Loucy (cell line): ENCODE results near the gene IBA57.

Source experiments
- H2AFZ ChIP-seq: fragments of 200-600 bp; sonication (generic); 2 replicates; pipeline ENCODE4 v1.6.0; 2016; ENCODE audit warnings: antibody characterized with exemption, mild to moderate bottlenecking, low read length, moderate library complexity
- H3F3A ChIP-seq: fragments of 200-600 bp; 2 replicates; pipeline ENCODE4 v1.6.0; 2016; ENCODE audit warnings: antibody characterized with exemption, low read depth, mild to moderate bottlenecking
- H3K27me3 ChIP-seq: fragments of 200-600 bp; sonication (generic); 2 replicates; pipeline ENCODE4 v1.6.1; 2014; ENCODE audit warnings: low read length, mild to moderate bottlenecking; ENCODE audit not compliant: insufficient read depth, poor library complexity, severe bottlenecking
- H3K36me3 ChIP-seq: fragments of 200-600 bp; sonication (generic); 2 replicates; pipeline ENCODE4 v1.6.1; 2016; ENCODE audit warnings: low read length; ENCODE audit not compliant: insufficient read depth
- H3K4me1 ChIP-seq: fragments of 200-600 bp; sonication (generic); 2 replicates; pipeline ENCODE4 v1.5.1; 2014; ENCODE audit warnings: low read length, mild to moderate bottlenecking; ENCODE audit not compliant: insufficient read depth, poor library complexity, severe bottlenecking
- H3K4me2 ChIP-seq: fragments of 200-600 bp; sonication (generic); 2 replicates; pipeline ENCODE4 v1.6.0; 2014; ENCODE audit warnings: antibody characterized with exemption, low read length, low read depth, mild to moderate bottlenecking; ENCODE audit not compliant: poor library complexity, severe bottlenecking
- H3K4me3 ChIP-seq: fragments of 200-600 bp; sonication (generic); 2 replicates; pipeline ENCODE4 v1.5.1; 2014; ENCODE audit warnings: low read length, mild to moderate bottlenecking, mixed read lengths; ENCODE audit not compliant: poor library complexity, severe bottlenecking
- H3K79me2 ChIP-seq: fragments of 200-600 bp; sonication (generic); 2 replicates; pipeline ENCODE4 v1.6.1; 2014; ENCODE audit warnings: low read length; ENCODE audit not compliant: insufficient read depth
- H3K9ac ChIP-seq: fragments of 200-600 bp; sonication (generic); 2 replicates; pipeline ENCODE4 v1.6.0; 2014; ENCODE audit warnings: mild to moderate bottlenecking, low read depth, low read length, moderate library complexity; ENCODE audit not compliant: poor library complexity, severe bottlenecking
- H3K9me2 ChIP-seq: fragments of 200-600 bp; sonication (generic); replicated peaks from 2 replicates; pipeline ENCODE4 v1.6.1; 2016; ENCODE audit warnings: low read depth, low read length, mixed read lengths
- H3K9me3 ChIP-seq: fragments of 200-600 bp; sonication (generic); 2 replicates; pipeline ENCODE4 v1.6.1; 2014; ENCODE audit warnings: mild to moderate bottlenecking, antibody characterized with exemption, low read length, low read depth; ENCODE audit not compliant: insufficient read depth
- H4K20me1 ChIP-seq: fragments of 200-600 bp; sonication (generic); 2 replicates; pipeline ENCODE4 v1.6.0; 2014; ENCODE audit warnings: antibody characterized with exemption, low read length, mild to moderate bottlenecking; ENCODE audit not compliant: insufficient read depth, poor library complexity, severe bottlenecking
- EZH2phosphoT487 ChIP-seq: fragments of 200-600 bp; IDR thresholded peaks from 2 replicates; pipeline ENCODE4 v1.6.1; 2018; ENCODE audit warnings: antibody characterized with exemption, mild to moderate bottlenecking, moderate library complexity, borderline replicate concordance
- TF ChIP-seq, protein P1 (sequence below): fragments of 200-600 bp; sonication (generic); conservative IDR thresholded peaks from 2 replicates; pipeline ENCODE4 v1.5.1; 2014; ENCODE audit warnings: mild to moderate bottlenecking, antibody characterized with exemption, low read length

The IBA57 gene

DNA sequence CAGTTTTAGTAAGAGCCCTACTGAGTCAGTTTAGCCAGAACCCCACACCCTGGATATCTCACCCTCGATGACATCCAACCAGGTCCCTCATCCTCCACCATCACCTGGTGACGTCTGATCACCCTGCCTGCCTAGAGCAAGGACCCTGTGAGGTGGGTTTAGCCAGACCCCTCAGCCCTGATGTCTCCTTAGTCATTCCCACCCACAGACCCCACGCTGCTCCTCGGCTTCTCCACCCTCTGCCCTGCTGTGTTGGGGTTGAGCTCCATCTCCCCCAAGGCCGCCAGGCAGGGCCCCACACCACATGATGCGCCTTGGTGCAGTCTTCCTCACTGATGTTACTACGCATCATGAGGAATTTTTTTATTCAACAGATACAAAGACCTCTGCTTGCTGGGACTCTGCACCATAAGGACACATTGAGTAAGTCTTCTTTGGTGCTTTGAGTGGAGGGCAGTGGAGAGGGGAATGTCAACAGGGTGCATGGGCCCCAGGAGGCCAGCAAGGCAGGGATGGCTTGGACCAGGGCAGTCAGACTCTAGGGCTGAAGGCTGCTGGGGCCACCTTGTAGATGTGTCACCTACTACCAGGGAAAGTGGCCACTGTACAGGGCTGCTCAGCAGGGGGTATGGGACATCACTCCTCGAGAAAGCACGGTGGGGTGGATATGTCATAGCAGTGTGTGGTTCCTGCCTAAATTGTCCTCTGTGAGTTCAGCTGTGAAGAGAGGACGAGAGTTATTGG is 1.7 kb upstream of the IBA57 start:
- Histone ChIP-seq H3K9ac (no peak overlapping the region), H3K4me1 (peaks cover 32% of the 10 kb centered on the region), H3K27me3 (no peaks in the 10 kb centered on the region), H2AFZ (no peak overlapping the region), H4K20me1 (peaks cover 9% of the 10 kb centered on the region), H3K36me3 (no peaks in the 10 kb centered on the region), H3K9me3 (no peaks in the 10 kb centered on the region), H3K4me2 (peak overlapping the region; percentile 75), H3F3A (no peaks in the 10 kb centered on the region), H3K4me3 (no peak overlapping the region), H3K9me2 (no peaks in the 10 kb centered on the region), H3K79me2 (peaks cover 25% of the 10 kb centered on the region)
- no peak for TF ChIP-seq EZH2phosphoT487
- TF ChIP-seq, protein P1, sequence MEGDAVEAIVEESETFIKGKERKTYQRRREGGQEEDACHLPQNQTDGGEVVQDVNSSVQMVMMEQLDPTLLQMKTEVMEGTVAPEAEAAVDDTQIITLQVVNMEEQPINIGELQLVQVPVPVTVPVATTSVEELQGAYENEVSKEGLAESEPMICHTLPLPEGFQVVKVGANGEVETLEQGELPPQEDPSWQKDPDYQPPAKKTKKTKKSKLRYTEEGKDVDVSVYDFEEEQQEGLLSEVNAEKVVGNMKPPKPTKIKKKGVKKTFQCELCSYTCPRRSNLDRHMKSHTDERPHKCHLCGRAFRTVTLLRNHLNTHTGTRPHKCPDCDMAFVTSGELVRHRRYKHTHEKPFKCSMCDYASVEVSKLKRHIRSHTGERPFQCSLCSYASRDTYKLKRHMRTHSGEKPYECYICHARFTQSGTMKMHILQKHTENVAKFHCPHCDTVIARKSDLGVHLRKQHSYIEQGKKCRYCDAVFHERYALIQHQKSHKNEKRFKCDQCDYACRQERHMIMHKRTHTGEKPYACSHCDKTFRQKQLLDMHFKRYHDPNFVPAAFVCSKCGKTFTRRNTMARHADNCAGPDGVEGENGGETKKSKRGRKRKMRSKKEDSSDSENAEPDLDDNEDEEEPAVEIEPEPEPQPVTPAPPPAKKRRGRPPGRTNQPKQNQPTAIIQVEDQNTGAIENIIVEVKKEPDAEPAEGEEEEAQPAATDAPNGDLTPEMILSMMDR: no peak

DNA sequence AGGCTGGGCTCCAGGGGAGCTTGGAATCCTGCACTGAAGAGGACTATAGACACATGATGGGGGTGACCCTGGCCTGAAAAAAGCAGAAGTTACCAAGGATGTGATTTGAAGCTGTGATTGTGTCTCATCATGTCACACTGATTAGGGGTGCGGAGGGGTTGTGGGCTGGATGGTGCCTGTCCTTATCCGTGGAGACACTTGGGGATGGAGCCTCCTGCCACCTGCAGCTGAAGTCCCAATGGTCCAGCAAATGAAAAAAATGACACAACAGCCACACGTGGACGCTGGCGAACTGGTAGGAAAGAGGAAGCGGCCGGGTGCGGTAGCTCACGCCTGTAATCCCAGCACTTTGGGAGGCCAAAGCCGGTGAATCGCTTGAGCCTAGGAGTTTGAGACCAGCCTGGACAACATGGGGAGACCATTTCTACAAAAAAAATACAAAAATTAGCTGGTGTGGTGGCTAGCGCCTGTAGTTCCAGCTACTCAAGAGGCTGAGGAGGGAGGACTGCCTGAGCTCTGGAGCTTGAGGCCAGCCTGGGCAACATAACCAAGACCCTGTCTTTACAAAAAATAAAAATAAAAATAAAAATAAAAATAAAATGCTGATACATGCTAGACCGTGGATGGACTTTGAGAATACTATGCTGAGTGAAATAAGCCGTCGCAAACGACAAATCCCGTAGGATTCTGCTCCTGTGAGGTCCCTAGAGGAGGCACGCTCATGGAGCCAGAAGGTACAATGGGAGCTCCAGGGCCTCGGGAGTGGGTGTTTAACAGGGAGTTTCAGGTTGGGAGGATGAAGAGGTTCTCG is 838 bp upstream of the IBA57 start:
- Histone ChIP-seq H3F3A (no peaks in the 10 kb centered on the region), H2AFZ (peak overlapping the region; percentile 77; the same call in 1 of the 2 replicates), H3K4me1 (peaks cover 35% of the 10 kb centered on the region)

DNA sequence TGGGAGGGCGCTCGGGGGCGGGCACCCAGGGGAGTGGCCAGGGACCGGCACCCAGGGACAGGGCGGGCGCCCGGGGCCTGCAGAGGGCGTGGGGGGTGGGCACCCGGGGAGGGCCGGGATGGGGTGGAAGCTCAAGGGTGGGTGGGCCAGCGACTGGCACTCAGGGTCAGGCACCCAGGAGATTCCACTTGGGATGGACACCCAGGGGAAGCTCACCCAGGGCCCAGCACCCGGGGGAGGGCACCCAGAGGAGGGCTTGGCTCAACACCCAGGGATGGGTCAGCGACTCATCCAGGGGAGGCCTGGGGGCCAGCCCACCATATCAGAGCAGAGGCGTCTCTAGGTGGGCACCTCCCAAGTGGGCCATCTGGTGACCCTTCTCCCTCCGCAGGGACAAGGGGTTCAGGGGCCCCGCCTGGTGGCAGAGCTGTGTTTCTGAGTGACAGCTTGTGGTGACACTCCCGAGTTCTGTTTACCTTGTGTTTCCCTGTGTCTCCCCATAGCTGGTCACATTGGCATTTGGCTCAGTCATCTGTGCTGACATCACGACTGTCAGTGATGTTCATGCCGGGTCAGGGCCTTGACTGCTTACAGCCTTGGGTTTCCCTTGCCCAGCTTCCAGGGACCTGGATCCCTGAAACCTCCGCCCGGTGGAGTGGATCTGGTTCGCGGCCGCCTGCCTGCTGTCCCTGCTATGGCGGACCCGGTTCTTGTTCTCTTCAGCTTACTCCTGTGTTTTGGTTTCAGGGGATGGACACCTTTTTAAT is 749 bp downstream of the IBA57 start:
- Histone ChIP-seq H3K79me2 (peaks cover 43% of the 10 kb centered on the region), H3K4me2 (peak overlapping the region; percentile 98), H3K4me1 (peaks cover 38% of the 10 kb centered on the region), H3K27me3 (no peaks in the 10 kb centered on the region), H3K4me3 (peak overlapping the region; percentile 86), H3F3A (no peaks in the 10 kb centered on the region), H3K9me3 (no peaks in the 10 kb centered on the region), H3K9me2 (no peaks in the 10 kb centered on the region), H3K36me3 (no peaks in the 10 kb centered on the region), H4K20me1 (peaks cover 9% of the 10 kb centered on the region), H3K9ac (peak overlapping the region; percentile 66), H2AFZ (no peak overlapping the region)
- TF ChIP-seq, protein P1: peak; percentile 56
- TF ChIP-seq EZH2phosphoT487: no peak

More for the DNA sequence above, 838 bp upstream of the IBA57 start:
- peak overlapping the region; percentile 75 for H3K4me2 ChIP-seq
- peak overlapping the region; percentile 86 for H3K4me3 ChIP-seq
- H3K9ac ChIP-seq: peak overlapping the region; percentile 86
- no peaks in the 10 kb centered on the region for H3K9me2 ChIP-seq
- no peaks in the 10 kb centered on the region for H3K27me3 ChIP-seq
- H3K36me3 ChIP-seq: no peaks in the 10 kb centered on the region
- H4K20me1 ChIP-seq: peaks cover 9% of the 10 kb centered on the region
- no peak for TF ChIP-seq EZH2phosphoT487
- TF ChIP-seq, protein P1: no peak
- peaks cover 33% of the 10 kb centered on the region for H3K79me2 ChIP-seq
- H3K9me3 ChIP-seq: no peaks in the 10 kb centered on the region
